ENCODE measurements around the gene ADRM1.

The ADRM1 gene

GRCh38 chr20:62281161-62281933 is 21.4 kb upstream of the ADRM1 start:
- DNase-seq (ENCODE audit: low read depth in 2 of 2), result no peak

GRCh38 chr20:62282103-62282502 is 20.7 kb upstream of the ADRM1 start:
- no peak for DNase-seq (ENCODE audit: low read depth in 2 of 2)

GRCh38 chr20:62282877-62283503 is 19.8 kb upstream of the ADRM1 start:
- DNase-seq (ENCODE audit: low read depth in 2 of 2), result no peak

DNA sequence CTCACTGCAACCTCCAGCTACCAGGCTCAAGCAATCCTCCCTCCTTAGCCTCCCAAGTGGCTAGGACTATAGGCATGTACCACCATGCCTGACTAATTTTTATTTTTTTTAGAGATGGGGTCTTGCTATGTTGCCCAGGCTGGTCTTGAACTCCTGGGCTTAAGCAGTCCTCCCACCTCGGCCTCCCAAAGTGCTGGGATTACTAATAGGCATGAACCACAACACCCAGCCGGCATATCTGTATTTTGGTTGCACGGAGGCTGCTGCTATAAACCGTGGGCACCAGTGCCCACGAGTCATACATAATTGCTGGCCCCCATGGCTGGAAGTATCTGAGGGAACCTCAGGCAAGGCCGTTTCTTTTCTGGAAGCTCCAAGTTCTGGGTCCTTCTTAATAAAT is 18.3 kb upstream of the ADRM1 start:
- no peak for DNase-seq (ENCODE audit: low read depth in 2 of 2)

GRCh38 chr20:62285151-62285550 is 17.6 kb upstream of the ADRM1 start:
- no peak for DNase-seq (ENCODE audit: low read depth in 2 of 2)

GRCh38 chr20:62285722-62286121 is 17.1 kb upstream of the ADRM1 start:
- DNase-seq (ENCODE audit: low read depth in 2 of 2), result no peak

- DNase-seq (ENCODE audit: low read depth in 2 of 2), result no peak
Observed at GRCh38 chr20:62286493-62287064, 16.2 kb upstream of the ADRM1 start.

DNA sequence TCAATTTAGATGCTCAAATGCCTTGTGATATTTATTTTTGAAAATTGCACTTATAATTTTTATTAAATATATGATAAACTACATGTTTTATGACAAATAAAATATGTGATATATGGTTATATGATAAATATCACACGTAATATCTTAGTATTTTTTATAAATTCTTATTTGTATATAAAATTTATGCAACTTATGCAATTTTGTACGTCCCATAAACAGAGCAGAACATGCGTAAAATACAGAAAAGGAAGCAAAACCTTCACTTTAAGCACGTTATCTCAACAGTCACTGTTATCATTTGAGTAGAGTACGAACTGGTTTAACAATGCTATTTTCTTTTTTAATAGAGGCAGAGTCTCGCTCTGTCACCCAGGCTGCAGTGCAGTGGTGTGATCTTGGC is 15.7 kb upstream of the ADRM1 start:
- DNase-seq (ENCODE audit: low read depth in 2 of 2), result no peak

DNA sequence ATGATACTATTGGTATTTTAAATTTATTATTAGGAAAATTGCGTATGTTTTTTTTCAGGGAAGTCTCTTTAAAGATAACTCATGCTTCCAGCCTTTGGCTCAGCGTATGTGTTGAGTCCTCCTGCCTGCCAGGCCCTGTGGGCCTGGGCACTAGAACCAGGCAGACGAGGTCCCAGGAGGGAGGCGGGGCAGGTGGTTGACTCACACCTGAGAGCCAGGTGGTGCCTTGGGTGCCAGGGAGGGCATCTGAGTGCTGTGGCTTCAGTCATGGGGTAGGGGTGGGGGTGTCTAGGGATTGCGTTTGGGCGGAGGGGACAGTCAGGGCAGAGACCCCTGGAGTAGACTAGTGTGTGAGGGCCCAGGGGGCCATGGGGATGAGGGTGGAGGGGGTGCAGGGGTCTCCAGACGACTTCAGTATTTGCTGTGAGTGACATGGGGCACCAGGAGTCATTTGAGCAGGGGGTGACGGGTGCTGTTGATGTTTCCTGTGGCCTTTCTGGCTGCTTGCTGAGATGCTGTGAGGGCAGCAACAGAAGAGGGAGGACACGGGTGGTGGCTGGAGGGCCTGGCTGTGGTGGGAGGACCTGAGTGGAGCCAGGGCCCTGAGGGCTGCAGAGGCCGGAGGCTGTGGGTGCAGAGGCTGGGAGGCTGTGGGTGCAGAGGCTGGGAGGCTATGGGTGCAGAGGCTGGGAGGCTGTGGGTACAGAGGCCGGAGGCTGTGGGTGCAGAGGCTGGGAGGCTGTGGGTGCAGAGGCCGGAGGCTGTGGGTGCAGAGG is 14.8 kb upstream of the ADRM1 start:
- DNase-seq (ENCODE audit: low read depth in 2 of 2), result no peak

DNA sequence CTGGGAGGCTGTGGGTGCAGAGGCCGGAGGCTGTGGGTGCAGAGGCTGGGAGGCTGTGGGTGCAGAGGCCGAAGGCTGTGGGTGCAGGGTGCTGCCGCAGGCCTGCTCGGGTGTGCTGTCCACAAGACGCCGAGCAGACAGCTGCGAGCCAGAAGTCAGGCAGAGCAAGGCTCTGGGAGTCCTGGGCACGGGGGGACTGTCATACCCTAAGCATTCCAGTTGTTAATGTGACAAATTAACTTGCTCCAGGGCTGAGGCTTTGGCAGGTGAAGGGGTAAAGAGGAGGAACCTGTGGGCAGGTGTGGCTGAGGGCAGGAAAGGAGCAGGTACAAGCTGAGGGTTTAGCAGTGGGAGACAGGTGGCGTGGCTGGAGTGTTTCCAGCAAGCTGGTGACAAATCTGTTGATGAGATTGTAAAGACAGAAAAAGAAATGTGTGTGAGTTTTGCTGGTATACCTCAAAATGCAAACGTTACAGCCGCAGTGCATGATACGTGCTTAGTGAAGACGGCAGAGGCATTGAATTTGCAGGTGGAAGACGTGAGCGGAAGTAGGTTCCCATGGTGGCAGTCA is 14.2 kb upstream of the ADRM1 start:
- no peak for DNase-seq (ENCODE audit: low read depth in 2 of 2)

- no peak for DNase-seq (ENCODE audit: low read depth in 2 of 2)
Observed at GRCh38 chr20:62289131-62289530, 13.7 kb upstream of the ADRM1 start.

DNA sequence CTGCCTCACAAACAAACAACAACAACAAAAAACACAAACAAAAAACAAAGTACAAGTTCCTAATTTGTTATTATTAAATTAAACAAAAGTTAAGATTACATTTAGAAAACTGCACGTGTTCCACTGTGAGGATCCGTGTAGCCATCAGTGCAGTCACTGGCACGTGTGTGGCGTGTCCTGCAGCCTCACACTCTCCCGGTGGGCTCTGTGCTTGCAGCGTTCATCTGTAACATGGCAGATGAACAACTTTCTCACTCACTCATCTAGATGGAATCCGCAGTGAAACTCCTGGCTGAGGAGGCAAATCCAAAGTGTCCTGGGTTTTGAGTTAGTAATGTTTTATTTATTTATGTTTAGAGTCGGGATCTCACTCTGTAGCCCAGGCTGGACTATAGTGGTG is 12.9 kb upstream of the ADRM1 start:
- no peak for DNase-seq (ENCODE audit: low read depth in 2 of 2)

DNA sequence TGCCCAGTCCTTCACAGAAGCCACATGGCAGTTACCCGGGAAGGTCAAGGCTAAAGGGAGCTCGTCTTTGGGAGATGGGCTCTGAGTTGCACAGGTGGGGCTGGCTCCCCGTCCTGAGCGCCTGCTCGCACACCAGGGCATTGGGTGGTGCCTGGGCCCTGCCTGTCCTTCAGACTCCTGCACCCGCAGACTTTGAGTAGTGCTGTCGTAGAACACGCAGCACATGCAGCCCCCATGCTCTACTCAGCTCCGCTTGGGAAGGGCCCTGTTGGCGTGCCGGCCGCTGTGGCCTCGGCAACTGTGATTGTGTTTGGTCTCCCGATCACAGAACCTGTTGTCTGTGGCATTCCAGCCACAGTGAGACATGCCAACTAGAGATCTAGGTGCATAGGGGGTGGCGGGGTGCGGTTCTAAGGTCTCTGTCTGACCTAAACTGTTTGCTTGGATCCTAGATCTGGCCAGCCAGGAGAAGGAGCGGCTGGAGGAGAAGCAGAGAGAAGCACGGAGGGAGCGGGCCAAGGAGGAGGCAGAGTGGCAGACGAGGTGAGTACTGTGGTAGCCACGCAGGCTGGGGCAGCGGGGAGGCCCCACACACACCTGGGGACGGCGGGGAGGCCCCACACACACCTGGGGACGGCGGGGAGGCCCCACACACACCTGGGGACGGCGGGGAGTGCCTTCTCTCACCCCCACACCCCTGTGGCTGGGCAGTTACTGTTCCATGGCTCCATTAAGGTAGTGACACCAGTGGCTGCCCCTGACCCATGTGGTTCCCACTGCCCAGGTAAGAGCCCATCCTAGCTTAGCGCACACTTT is 11.3 kb upstream of the ADRM1 start:
- DNase-seq (ENCODE audit: low read depth in 2 of 2), result no peak

- no peak for DNase-seq (ENCODE audit: low read depth in 2 of 2)
Observed at GRCh38 chr20:62292108-62292507, 10.7 kb upstream of the ADRM1 start.

GRCh38 chr20:62293111-62293784 is 9.5 kb upstream of the ADRM1 start:
- no peak for DNase-seq (ENCODE audit: low read depth in 2 of 2)

GRCh38 chr20:62293946-62294345 is 8.9 kb upstream of the ADRM1 start:
- no peak for DNase-seq (ENCODE audit: low read depth in 2 of 2)

DNA sequence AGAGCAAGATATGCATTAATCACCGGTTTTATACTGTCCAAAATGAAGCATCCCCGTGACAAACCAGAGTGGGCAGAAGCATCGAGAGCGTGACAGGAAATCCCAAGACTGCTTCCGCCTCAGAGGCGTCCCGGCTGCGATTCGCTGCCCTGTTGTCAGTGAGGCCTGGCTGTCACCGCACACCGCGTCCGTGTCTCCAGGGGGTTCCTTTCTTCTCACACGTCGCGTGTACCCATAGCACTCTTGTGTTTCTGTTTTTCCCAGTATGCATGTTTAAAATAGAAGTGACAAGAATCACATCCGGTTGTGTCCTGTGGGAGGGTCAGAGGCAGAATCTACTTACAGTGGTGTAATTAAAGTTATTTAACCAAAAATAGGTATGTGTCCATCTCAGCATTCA is 8.3 kb upstream of the ADRM1 start:
- DNase-seq (ENCODE audit: low read depth in 2 of 2), result no peak

GRCh38 chr20:62296724-62297448 is 5.9 kb upstream of the ADRM1 start:
- no peak for DNase-seq (ENCODE audit: low read depth in 2 of 2)

DNA sequence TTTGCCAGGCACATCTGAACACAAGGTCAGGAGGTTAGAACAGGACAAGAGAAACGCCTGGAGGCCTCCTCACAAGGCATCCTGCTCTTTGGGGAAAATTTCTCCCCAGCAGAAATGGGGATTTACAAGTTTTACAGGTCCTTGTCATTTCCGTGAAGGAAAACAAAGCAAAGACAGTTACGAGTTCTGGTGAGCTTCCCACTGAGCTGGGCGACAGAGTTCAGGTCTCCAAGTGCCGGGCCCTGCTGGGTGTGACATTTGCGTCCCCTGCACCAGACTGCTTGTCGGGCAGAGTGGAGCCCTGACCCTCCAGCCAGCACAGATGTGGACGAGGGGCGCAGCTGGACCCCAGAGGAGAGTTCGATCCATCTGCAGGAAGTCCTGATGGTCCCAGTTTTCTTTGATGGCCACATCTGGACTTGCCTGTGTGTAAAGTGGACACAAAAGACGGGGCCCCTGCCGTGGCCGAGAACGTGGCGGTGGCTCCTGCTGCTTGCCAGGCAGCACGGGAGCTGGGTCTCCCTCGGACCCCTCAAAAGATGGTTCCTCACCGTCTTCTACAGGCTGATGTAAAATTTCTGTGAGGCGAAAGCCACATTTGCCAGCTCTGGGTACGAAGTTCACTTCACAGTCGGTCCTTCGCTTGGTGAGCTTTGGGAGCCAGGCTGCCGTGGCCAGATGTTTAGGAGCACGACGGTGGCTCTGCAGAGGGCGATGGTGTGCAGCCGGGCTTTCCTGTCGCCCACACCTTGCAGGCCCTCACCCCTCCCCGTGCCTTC is 5.2 kb upstream of the ADRM1 start:
- no peak for DNase-seq (ENCODE audit: low read depth in 2 of 2)
